Posterior cingulate gyrus (tissue), 11 donors: ENCODE results near the gene HOXD3.

Experiments
- DNase-seq, 10 donors: peaks; one replicate each; pipeline versions ENCODE4 v3.0.0 to v3.0.0-alpha.2; 2020 to 2021; ENCODE audit warnings: mixed read lengths in 3 of 10
- intact Hi-C: fragments of 100-400 bp; cut with DNase I; formaldehyde crosslinking; loops from one replicate; pipeline ENCODE4 v1.15.1; 2023

HOXD3 gene

GRCh38 chr2:176172007-176172894 lies 15.1 kb downstream of the HOXD3 start:
- DNase-seq: no peak
- intact Hi-C loops: no loop called here

DNA sequence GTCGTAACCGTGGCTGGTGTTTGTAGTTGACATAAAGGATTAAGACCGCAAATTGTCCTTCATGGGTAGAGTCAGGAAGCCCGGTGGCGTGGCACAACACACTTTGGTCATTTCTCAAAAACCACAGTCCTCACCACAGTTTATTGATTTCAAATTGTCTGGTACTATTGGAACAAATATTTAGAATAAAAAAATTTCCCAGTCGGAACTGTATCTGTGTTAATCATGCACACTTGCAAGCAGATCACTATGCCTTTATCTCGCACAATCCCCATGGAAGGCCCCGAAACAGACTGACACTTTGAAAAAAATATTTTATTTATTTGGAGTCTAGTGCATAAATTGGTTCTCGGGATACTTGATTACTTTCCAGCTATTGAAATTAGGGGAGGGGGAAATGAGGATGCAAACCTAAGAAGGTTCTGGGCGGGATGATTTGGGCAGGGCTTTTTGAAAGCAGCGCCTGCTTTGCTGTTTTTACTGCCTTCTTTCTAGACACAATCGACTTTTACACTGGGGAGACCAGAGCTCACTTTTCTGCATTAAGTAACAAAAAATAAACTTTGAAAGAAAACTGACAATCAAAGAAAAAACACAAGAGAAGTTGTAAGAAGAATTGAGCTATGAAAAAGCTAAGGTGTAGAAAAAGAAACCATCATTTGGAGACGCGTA lies 15.9 kb downstream of the HOXD3 start:
- no peak for DNase-seq
- intact Hi-C loops: no loop called here

DNA sequence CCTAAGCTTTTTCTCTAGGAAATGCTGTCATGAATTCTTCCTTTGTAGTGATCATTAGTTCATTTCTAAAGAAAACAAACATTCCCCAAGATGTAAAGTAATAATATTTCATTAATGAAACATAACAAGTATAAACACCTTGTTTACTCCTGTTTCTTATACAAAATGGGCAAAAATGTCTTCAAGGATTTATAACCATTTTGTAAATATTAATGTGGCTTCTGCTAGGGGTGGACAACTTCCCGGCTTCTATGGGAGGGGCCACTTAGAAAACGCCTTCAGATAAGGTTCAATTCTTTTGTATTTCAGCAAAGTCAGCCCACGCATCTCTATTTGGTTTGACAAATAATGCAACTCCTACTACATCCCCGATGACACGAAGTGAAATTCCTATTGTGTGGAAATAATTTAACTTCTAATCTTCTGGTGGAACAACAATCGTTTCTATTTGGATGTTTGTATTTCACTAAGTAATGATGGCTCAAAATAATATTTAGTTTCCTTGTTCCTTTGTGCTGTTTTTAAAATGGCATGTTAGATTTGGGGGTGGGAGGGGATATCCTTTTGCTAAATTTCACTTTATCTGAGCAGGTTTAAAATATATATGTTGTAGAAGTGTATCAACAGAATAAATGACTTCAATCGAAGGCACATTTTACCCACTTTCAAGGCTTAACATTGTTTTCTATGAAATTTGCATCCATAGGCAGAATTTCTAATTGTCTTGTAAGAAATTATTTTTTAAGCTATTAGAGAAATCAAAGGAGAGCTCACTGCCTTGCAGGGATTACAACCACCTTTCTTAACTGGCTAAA lies 16.7 kb downstream of the HOXD3 start:
- intact Hi-C loops: no loop called here
- no peak for DNase-seq

DNA sequence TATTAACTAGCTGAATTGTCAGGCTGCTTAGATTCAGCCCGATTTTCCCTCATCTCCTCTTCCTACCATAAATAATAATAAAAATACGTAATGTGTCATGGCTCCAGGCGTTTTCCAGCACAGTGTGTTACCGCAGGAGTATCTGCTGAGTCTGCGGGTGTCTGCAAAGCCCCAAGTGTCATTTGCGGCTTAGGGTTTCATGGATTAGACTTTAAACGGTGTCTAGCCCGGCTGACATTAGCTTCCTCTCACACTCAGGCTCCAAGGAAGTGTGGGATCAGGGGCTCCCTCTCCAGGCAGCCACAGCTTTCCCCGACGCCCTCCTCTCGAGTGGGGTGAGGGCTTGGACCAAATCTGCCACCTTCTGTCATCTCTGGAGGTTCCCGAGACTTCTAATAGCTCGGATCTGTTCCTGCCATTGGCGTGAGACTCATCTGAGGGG lies 17.3 kb downstream of the HOXD3 start:
- DNase-seq: peak in 1 of 10 donors; percentile 50
- intact Hi-C loops: no loop called here

- DNase-seq: peak in 7 of 10 donors; percentile 38 to 96 (median 75)
- intact Hi-C loops: no loop called here
Observed at GRCh38 chr2:176174824-176175708, 18.0 kb downstream of the HOXD3 start.

DNA sequence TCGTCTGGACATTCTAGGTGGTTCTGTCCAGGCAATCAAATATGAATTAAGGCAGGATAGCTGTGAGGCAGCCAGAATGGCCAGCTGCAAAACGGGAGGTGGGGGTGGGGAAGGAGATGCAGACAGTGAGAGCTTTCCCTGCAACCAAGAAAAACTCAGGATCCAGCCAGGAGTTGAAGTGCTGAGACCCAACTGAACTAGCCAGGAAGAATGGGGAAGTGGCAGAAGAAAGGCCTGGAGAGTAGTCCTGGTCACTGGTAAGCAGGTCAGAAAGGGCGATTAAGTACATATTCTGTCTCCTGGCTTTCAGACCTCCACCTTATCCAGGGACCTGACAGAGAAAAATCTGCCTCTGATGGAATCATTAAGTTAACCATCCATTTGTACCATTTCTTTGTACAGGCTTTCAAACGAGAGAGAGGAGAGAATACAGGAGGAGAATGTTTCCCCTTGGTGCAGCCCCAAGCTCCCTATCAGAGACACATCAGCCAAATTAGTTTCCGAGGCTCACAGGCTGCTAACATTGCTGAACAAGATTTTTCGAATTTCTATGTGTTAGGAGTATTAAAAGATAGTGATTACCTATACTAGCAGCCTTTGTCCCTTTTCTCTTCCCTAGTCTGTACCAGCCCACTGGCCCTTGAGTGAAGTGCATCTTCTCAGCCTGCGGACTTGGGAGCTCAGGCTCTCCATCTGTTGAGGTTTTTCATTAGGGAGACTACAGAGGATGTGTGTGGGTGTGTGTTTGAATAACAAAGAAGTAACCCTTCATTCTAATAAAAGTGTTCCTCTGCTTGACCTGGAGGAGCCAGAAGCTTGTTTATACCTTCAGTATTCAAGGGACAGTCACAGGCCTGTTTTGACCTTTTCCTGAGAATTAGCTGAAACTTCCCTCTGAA lies 18.9 kb downstream of the HOXD3 start:
- intact Hi-C loops: no loop called here

GRCh38 chr2:176177580-176178037 lies 20.5 kb downstream of the HOXD3 start:
- no peak for DNase-seq
- intact Hi-C loops: no loop called here

More for the DNA sequence above, 18.9 kb downstream of the HOXD3 start:
- peak in 1 of 10 donors; percentile 35 for DNase-seq

GRCh38 chr2:176178038-176178756 lies 21.1 kb downstream of the HOXD3 start:
- peak in 1 of 10 donors; percentile 84 for DNase-seq
- intact Hi-C loops: no loop called here

- DNase-seq: no peak
- intact Hi-C loops: no loop called here
Observed at GRCh38 chr2:176178757-176179295, 21.7 kb downstream of the HOXD3 start.

GRCh38 chr2:176181551-176181950 lies 24.4 kb downstream of the HOXD3 start:
- no peak for DNase-seq
- intact Hi-C loops: no loop called here

DNA sequence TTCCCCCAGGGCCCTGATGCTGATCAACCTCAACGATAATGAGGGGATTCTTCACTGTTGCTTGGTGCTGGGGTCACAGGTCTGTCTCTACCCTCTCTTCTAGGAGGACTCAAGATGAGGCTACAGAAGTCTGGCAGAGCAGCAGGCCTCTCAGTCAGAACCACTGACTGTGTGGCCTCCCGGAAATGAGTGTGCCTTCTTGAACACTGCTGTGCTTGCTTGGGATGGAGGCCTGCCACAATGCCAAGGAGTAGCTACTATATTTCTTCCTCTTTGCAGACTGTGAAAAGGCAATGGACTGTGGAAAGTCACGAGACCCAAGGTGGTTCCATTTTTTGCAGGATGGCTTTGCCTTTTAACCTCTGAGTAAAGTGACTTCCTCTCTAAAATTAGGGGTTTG lies 25.6 kb downstream of the HOXD3 start:
- DNase-seq: no peak
- intact Hi-C loops: no loop called here

GRCh38 chr2:176184749-176185148 lies 27.6 kb downstream of the HOXD3 start:
- no peak for DNase-seq
- intact Hi-C loops: no loop called here

- no peak for DNase-seq
- intact Hi-C loops: no loop called here
Observed at GRCh38 chr2:176186024-176186423, 28.9 kb downstream of the HOXD3 start.

DNA sequence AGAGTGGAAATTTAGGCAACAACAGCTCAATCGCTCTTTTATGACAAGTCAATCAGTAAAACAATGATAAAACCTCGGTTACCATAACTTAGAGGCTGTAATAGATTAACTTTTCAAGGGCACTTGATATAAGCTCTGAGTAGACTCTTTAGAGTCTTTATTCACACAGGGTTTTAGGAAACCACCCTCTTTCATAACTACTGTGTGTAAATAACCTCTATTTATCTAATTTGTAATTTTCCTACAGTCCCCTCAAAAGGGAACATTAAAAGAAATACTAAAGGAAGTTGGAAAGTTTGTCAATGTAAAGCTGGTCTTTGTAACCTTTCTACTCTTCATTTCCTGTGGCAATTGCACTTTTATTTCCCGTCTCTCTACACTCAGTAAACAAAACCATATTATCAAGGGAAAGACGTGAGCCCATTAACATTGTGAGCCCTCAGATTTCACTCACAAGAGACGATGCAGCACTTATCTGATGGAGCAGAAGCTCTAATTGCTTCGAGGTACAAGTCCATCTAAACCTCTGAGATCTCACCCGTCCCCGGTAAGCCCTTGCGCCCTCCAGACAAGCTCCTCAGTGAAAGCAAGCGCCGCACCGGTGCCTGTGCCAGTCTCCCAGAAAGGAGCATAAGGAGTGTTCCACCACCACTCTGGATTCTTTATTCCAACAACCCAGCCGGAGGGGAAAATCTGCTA lies 30.2 kb downstream of the HOXD3 start:
- DNase-seq: peak in 1 of 10 donors; percentile 30
- intact Hi-C loops: no loop called here

- intact Hi-C loops: no loop called here
- peak in 5 of 10 donors; percentile 44 to 94 (median 79) for DNase-seq
Observed at GRCh38 chr2:176187899-176188773, 31.0 kb downstream of the HOXD3 start, which contains the start of gene HOXD1. TSS of gene HOXD1 (plus strand) at chr2:176188668. CDS start at chr2:176188802, 134 bp downstream.
